ENCODE data around the gene ISLR. TPM values are rescaled to one million over a fixed set of nuclear protein-coding genes. Genes with fewer than 3 reads are reported as not detected.
A peak's percentile ranks its signal among the peaks of the same experiment; 100 is the strongest.

The ISLR gene
- total and polyA plus RNA-seq, 2 donors = 6.9 to 11.0 TPM

DNA sequence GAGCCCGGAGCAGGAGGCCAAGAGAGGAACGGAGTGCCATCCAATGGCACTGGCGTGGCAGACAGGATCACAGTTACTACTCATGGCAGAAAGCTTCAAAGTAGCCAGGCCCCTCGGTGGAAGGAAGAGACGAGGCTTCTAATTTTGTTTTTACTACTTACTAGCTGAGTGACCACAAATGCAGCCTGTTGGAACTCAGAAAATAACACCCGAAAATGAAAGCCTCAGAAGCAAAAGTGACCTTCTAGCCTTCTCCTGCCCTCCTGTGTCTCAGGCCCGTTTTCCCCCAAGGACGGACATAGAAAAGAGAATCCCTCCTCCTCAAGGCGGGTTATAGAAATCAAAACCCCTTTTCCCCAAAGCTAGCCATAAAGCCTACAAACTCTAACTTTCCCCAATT, 39.0 kb downstream of the ISLR start:
- WGBS = 95% methylated on average over 9 of the region's 9 CpGs
- no peaks in the 10 kb centered on the region for H3K36me3 ChIP-seq (ENCODE audit: control insufficient read depth in 2 of 2, insufficient read depth in 2 of 2, low read length in 1 of 2)
- no peaks in the 10 kb centered on the region for H3K27me3 ChIP-seq (ENCODE audit: control insufficient read depth in 2 of 2, insufficient read depth in 1 of 2, low read length in 1 of 2)
- no peak overlapping the region for H3K4me3 ChIP-seq (ENCODE audit: low read length in 2 of 2)
- no peak for DNase-seq (ENCODE audit: low read depth in 6 of 9, low spot score in 9 of 9)
- H3K4me1 ChIP-seq (ENCODE audit: control insufficient read depth in 2 of 2, insufficient read depth in 2 of 2, low read length in 2 of 2) = peaks cover 0 to 65% of the 10 kb centered on the region in 2 donors
- H3K27ac ChIP-seq (ENCODE audit: low read depth in 1 of 2, low read length in 1 of 2) = no peak overlapping the region
- no peaks in the 10 kb centered on the region for H3K9me3 ChIP-seq (ENCODE audit: control insufficient read depth in 2 of 2, insufficient read depth in 1 of 2, low read length in 1 of 2)

GRCh38 chr15:74213858-74214284, 40.4 kb downstream of the ISLR start:
- H3K36me3 ChIP-seq (ENCODE audit: control insufficient read depth in 2 of 2, insufficient read depth in 2 of 2, low read length in 1 of 2) = no peaks in the 10 kb centered on the region
- 71% methylated on average over 7 of the region's 7 CpGs for WGBS
- H3K27ac ChIP-seq (ENCODE audit: low read depth in 1 of 2, low read length in 1 of 2) = no peak overlapping the region
- H3K4me1 ChIP-seq (ENCODE audit: control insufficient read depth in 2 of 2, insufficient read depth in 2 of 2, low read length in 2 of 2) = peaks cover 0 to 51% of the 10 kb centered on the region in 2 donors
- DNase-seq (ENCODE audit: low read depth in 6 of 9, low spot score in 9 of 9) = no peak
- no peaks in the 10 kb centered on the region for H3K27me3 ChIP-seq (ENCODE audit: control insufficient read depth in 2 of 2, insufficient read depth in 1 of 2, low read length in 1 of 2)
- no peaks in the 10 kb centered on the region for H3K9me3 ChIP-seq (ENCODE audit: control insufficient read depth in 2 of 2, insufficient read depth in 1 of 2, low read length in 1 of 2)
- H3K4me3 ChIP-seq (ENCODE audit: low read length in 2 of 2) = no peak overlapping the region

DNA sequence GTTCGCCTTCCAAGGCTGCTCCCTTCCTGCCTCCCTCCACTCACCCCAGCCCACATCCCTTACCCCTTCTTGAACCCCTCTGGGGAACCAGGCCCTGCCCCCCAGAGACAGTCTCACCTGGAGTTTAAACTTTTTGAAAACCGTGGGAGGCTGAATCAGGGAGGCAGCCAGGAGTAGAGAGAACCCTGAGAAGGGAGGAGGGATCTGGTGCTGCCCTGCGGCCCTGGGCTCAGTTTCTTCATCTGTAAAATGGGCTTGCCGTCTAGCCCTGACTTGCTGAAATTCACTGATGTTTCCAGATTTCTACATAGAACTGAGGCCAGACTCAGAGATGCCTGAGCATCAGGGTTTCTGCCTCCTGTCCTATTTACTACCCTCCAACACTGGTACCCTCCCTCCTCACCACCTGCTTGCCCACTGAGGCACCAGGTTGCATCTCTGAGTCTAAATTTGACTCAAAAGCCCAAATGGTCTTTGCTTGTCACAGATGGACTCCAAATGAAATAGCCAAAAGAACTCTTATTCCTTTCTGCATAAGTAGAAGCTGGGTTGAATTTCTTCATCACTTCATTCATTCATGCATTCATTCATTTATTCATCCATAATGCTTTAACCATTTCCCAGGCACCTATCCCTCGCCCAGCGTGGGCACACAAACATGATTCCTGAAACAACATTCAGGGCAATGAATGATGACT, 41.0 kb downstream of the ISLR start:
- no peaks in the 10 kb centered on the region for H3K36me3 ChIP-seq (ENCODE audit: control insufficient read depth in 2 of 2, insufficient read depth in 2 of 2, low read length in 1 of 2)
- H3K4me1 ChIP-seq (ENCODE audit: control insufficient read depth in 2 of 2, insufficient read depth in 2 of 2, low read length in 2 of 2) = peaks cover 0 to 45% of the 10 kb centered on the region in 2 donors
- 86% methylated on average over 6 of the region's 6 CpGs for WGBS
- no peaks in the 10 kb centered on the region for H3K27me3 ChIP-seq (ENCODE audit: control insufficient read depth in 2 of 2, insufficient read depth in 1 of 2, low read length in 1 of 2)
- no peaks in the 10 kb centered on the region for H3K9me3 ChIP-seq (ENCODE audit: control insufficient read depth in 2 of 2, insufficient read depth in 1 of 2, low read length in 1 of 2)
- H3K4me3 ChIP-seq (ENCODE audit: low read length in 2 of 2) = no peak overlapping the region
- no peak for DNase-seq (ENCODE audit: low read depth in 6 of 9, low spot score in 9 of 9)
- peak overlapping the region in 1 of 2 donors; percentile 28 for H3K27ac ChIP-seq (ENCODE audit: low read depth in 1 of 2, low read length in 1 of 2)

DNA sequence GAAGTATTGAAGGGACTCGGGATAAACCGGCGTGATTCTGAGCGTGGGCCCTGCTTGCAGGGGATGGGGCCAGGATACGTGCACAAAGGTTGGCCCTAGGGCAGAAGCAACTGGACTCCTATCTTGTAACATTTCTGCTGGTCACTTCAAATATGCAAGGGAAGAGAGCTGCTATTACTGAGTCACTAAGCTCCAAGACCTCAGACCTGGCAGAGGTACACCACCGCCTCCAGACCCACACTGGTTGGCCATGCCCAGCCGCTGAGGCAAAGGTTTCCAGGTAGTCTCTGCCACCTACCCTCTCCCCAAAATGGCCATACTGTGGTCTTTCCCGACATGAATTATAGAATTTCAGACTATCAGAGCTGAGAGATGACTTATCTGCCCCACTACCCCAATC, 42.4 kb downstream of the ISLR start:
- Histone ChIP-seq H3K4me1 (ENCODE audit: control insufficient read depth in 2 of 2, insufficient read depth in 2 of 2, low read length in 2 of 2) (peaks cover 0 to 44% of the 10 kb centered on the region in 2 donors), H3K9me3 (ENCODE audit: control insufficient read depth in 2 of 2, insufficient read depth in 1 of 2, low read length in 1 of 2) (no peaks in the 10 kb centered on the region), H3K27me3 (ENCODE audit: control insufficient read depth in 2 of 2, insufficient read depth in 1 of 2, low read length in 1 of 2) (no peaks in the 10 kb centered on the region), H3K36me3 (ENCODE audit: control insufficient read depth in 2 of 2, insufficient read depth in 2 of 2, low read length in 1 of 2) (no peaks in the 10 kb centered on the region), H3K4me3 (ENCODE audit: low read length in 2 of 2) (no peak overlapping the region), H3K27ac (ENCODE audit: low read depth in 1 of 2, low read length in 1 of 2) (no peak overlapping the region)
- DNase-seq (ENCODE audit: low read depth in 6 of 9, low spot score in 9 of 9) = no peak
- WGBS = 96% methylated on average over 8 of the region's 8 CpGs

DNA sequence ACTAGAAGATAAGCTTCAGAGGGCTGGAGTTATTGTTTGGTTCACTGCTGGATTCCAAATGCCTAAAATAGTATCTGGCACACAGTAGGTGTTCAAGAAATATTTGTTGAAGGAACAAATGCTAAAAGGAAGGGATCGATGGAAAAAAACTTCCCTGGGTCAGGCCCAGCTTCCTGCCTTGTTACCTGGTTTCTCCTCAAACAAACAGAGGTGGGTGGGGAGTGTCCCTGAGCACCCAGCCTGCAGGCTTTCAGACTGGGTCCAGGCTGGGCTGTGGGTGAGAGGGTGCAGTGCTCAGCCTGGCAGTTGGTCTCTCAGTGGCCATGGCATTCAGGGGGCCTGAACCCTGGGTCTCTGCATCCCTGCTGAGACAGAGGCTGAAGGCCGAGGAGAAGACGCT, 43.4 kb downstream of the ISLR start:
- peaks cover 0 to 52% of the 10 kb centered on the region in 2 donors for H3K4me1 ChIP-seq (ENCODE audit: control insufficient read depth in 2 of 2, insufficient read depth in 2 of 2, low read length in 2 of 2)
- no peaks in the 10 kb centered on the region for H3K36me3 ChIP-seq (ENCODE audit: control insufficient read depth in 2 of 2, insufficient read depth in 2 of 2, low read length in 1 of 2)
- no peak for DNase-seq (ENCODE audit: low read depth in 6 of 9, low spot score in 9 of 9)
- H3K27me3 ChIP-seq (ENCODE audit: control insufficient read depth in 2 of 2, insufficient read depth in 1 of 2, low read length in 1 of 2) = no peaks in the 10 kb centered on the region
- 99% methylated on average over 3 of the region's 3 CpGs for WGBS
- no peaks in the 10 kb centered on the region for H3K9me3 ChIP-seq (ENCODE audit: control insufficient read depth in 2 of 2, insufficient read depth in 1 of 2, low read length in 1 of 2)
- H3K27ac ChIP-seq (ENCODE audit: low read depth in 1 of 2, low read length in 1 of 2) = no peak overlapping the region
- no peak overlapping the region for H3K4me3 ChIP-seq (ENCODE audit: low read length in 2 of 2)

GRCh38 chr15:74217907-74218885, 44.7 kb downstream of the ISLR start:
- Histone ChIP-seq H3K4me3 (ENCODE audit: low read length in 2 of 2) (no peak overlapping the region), H3K9me3 (ENCODE audit: control insufficient read depth in 2 of 2, insufficient read depth in 1 of 2, low read length in 1 of 2) (no peaks in the 10 kb centered on the region), H3K36me3 (ENCODE audit: control insufficient read depth in 2 of 2, insufficient read depth in 2 of 2, low read length in 1 of 2) (no peaks in the 10 kb centered on the region), H3K27ac (ENCODE audit: low read depth in 1 of 2, low read length in 1 of 2) (no peak overlapping the region), H3K4me1 (ENCODE audit: control insufficient read depth in 2 of 2, insufficient read depth in 2 of 2, low read length in 2 of 2) (peaks cover 0 to 55% of the 10 kb centered on the region in 2 donors), H3K27me3 (ENCODE audit: control insufficient read depth in 2 of 2, insufficient read depth in 1 of 2, low read length in 1 of 2) (peaks cover 0 to 3% of the 10 kb centered on the region in 2 donors)
- DNase-seq (ENCODE audit: low read depth in 6 of 9, low spot score in 9 of 9) = no peak
- WGBS = 95% methylated on average over 16 of the region's 16 CpGs

DNA sequence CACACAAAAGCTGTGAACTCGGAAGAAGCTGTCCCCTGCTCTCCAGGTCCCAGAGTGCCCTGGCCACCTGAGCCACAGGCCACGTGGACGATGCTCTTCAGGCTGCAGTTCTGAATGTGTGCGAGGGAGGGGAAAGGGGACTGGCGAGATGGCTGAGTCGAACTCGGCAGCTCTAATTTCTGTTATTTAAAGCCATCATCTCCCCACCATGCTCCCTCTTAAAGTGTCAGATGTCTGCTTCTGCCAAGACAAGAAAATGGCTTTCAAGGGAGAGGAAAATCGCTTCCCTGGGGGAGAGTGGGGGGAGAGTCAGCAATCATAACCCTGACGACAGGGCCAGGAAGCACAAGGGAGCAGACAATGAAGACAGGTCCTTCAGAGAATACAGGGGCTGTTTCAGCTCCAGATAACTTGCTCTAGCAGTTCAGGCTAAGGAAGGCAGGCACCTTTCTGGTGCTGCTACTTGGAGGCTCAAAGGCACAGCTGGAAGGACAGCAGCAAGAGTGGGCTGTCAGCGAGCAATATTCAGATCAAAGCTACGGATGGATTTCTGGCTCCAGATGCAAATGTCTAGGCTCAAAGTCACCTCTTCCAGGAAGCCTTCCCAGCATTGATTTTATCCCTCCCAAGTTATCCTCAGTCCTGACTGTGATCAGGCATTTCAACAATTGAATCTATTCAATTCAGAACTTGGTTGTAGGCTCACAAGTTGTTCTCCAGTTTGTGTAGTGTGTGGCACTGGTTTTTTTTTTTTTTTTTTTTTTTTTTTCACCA, 47.2 kb downstream of the ISLR start:
- H3K9me3 ChIP-seq (ENCODE audit: control insufficient read depth in 2 of 2, insufficient read depth in 1 of 2, low read length in 1 of 2) = no peaks in the 10 kb centered on the region
- WGBS = 83% methylated on average over 11 of the region's 11 CpGs
- no peak overlapping the region for H3K27ac ChIP-seq (ENCODE audit: low read depth in 1 of 2, low read length in 1 of 2)
- peaks cover 0 to 3% of the 10 kb centered on the region in 2 donors for H3K27me3 ChIP-seq (ENCODE audit: control insufficient read depth in 2 of 2, insufficient read depth in 1 of 2, low read length in 1 of 2)
- no peak for DNase-seq (ENCODE audit: low read depth in 6 of 9, low spot score in 9 of 9)
- peaks cover 7 to 56% of the 10 kb centered on the region in 2 donors for H3K4me1 ChIP-seq (ENCODE audit: control insufficient read depth in 2 of 2, insufficient read depth in 2 of 2, low read length in 2 of 2)
- no peaks in the 10 kb centered on the region for H3K36me3 ChIP-seq (ENCODE audit: control insufficient read depth in 2 of 2, insufficient read depth in 2 of 2, low read length in 1 of 2)
- no peak overlapping the region for H3K4me3 ChIP-seq (ENCODE audit: low read length in 2 of 2)

GRCh38 chr15:74221399-74222239, 48.1 kb downstream of the ISLR start:
- no peaks in the 10 kb centered on the region for H3K36me3 ChIP-seq (ENCODE audit: control insufficient read depth in 2 of 2, insufficient read depth in 2 of 2, low read length in 1 of 2)

More at GRCh38 chr15:74221399-74222239, 48.1 kb downstream of the ISLR start:
- no peak overlapping the region for H3K27ac ChIP-seq (ENCODE audit: low read depth in 1 of 2, low read length in 1 of 2)
- peaks cover 7 to 59% of the 10 kb centered on the region in 2 donors for H3K4me1 ChIP-seq (ENCODE audit: control insufficient read depth in 2 of 2, insufficient read depth in 2 of 2, low read length in 2 of 2)
- H3K27me3 ChIP-seq (ENCODE audit: control insufficient read depth in 2 of 2, insufficient read depth in 1 of 2, low read length in 1 of 2) = peaks cover 0 to 3% of the 10 kb centered on the region in 2 donors
- H3K4me3 ChIP-seq (ENCODE audit: low read length in 2 of 2) = no peak overlapping the region
- DNase-seq (ENCODE audit: low read depth in 6 of 9, low spot score in 9 of 9) = no peak
- no peaks in the 10 kb centered on the region for H3K9me3 ChIP-seq (ENCODE audit: control insufficient read depth in 2 of 2, insufficient read depth in 1 of 2, low read length in 1 of 2)
- 59% methylated on average over 12 of the region's 12 CpGs for WGBS

Measured in thymus (tissue), 11 donors.